Glutamatergic neuron (in vitro differentiated cells): ENCODE results near the gene WBP2NL. TPM values are rescaled to one million over a fixed set of nuclear protein-coding genes. Genes with fewer than 3 reads are reported as not detected.

ENCODE experiments used
- DNase-seq: peaks from one replicate; pipeline ENCODE4 v3.0.0; 2022
- H3K27ac Mint-ChIP-seq: one replicate; pipeline ENCODE4 v1.8.0; 2020; ENCODE audit warnings: mild to moderate bottlenecking, mixed read lengths, inconsistent platforms; ENCODE audit not compliant: unreplicated experiment
- H3K27me3 Mint-ChIP-seq: one replicate; pipeline ENCODE4 v1.8.0; 2020; ENCODE audit warnings: mild to moderate bottlenecking, moderate library complexity, mixed read lengths, inconsistent platforms; ENCODE audit not compliant: unreplicated experiment
- H3K36me3 Mint-ChIP-seq: one replicate; pipeline ENCODE4 v1.8.0; 2020; ENCODE audit warnings: mild to moderate bottlenecking, mixed read lengths, inconsistent platforms; ENCODE audit not compliant: unreplicated experiment
- H3K4me1 Mint-ChIP-seq: one replicate; pipeline ENCODE4 v1.8.0; 2020; ENCODE audit warnings: mild to moderate bottlenecking, low read depth, mixed read lengths, inconsistent platforms; ENCODE audit not compliant: unreplicated experiment
- H3K4me3 Mint-ChIP-seq: one replicate; pipeline ENCODE4 v1.8.0; 2020; ENCODE audit warnings: mild to moderate bottlenecking, mixed read lengths, inconsistent platforms; ENCODE audit not compliant: unreplicated experiment
- H3K9me3 Mint-ChIP-seq: one replicate; pipeline ENCODE4 v1.8.0; 2020; ENCODE audit warnings: mild to moderate bottlenecking, moderate library complexity, mixed read lengths, inconsistent platforms; ENCODE audit not compliant: unreplicated experiment
- CTCF ChIP-seq: fragments of 200-600 bp; sonication (generic); IDR thresholded peaks from one replicate; pipeline ENCODE4 v1.5.0; 2021; ENCODE audit not compliant: partially characterized antibody, unreplicated experiment
- total RNA-seq: library from RNA; stranded (reverse); fragmentation: NEBNext Ultra II Directional; extraction: Animal tissue kit (Norgen Biotek cat#: 25700); gene quantifications from one replicate; pipeline ENCODE4 v1.2.1, GENCODE V29; 2021; ENCODE audit not compliant: unreplicated experiment

Gene WBP2NL
- total RNA-seq, 1 donor from 2014 or later, result not detected

DNA sequence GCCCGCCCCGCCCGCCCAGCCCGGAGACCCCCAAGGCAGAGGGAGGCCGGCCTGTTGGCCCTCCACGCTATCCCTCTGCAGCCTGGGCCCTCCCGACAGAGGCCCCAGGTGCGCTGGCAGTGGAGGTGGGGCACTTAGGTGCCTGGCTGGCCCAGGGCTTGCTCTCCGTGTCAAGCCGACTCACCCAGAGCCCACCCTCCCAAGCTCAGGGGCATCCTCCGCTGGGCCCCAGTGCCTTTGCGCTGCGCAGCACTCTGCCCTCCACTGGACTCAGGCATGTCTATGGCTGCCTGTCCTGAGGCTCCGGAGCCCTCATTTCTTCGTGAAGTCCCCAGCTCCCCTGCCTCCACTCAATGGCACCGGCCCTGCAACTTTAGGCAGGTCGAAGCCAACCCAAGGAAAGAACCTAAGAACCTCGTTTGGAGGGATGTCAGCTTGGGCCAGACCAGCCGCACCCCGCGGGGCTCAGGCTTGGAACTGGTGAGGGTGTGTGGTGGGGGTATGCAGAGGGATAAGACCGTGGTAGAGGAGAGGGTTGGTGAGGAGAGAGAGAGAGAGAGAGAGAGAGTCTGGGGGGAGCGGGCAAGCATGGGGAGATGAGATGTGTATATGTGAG is 40.5 kb upstream of the WBP2NL start:
- Mint-ChIP-seq H3K27me3 (peaks cover 4% of the 10 kb centered on the region), H3K4me3 (no peak overlapping the region), H3K36me3 (no peaks in the 10 kb centered on the region), H3K4me1 (no peaks in the 10 kb centered on the region), H3K27ac (no peak overlapping the region), H3K9me3 (no peaks in the 10 kb centered on the region)
- peak; percentile 64 for TF ChIP-seq CTCF
- DNase-seq, result no peak

- no peak overlapping the region for H3K4me3 Mint-ChIP-seq
- no peak for TF ChIP-seq CTCF
- no peak overlapping the region for H3K27ac Mint-ChIP-seq
- no peak for DNase-seq
- H3K27me3 Mint-ChIP-seq, result peaks cover 6% of the 10 kb centered on the region
- no peaks in the 10 kb centered on the region for H3K36me3 Mint-ChIP-seq
- peaks cover 2% of the 10 kb centered on the region for H3K9me3 Mint-ChIP-seq
- H3K4me1 Mint-ChIP-seq, result peaks cover 5% of the 10 kb centered on the region
Measured at GRCh38 chr22:41963453-41964111, 35.0 kb upstream of the WBP2NL start.

DNA sequence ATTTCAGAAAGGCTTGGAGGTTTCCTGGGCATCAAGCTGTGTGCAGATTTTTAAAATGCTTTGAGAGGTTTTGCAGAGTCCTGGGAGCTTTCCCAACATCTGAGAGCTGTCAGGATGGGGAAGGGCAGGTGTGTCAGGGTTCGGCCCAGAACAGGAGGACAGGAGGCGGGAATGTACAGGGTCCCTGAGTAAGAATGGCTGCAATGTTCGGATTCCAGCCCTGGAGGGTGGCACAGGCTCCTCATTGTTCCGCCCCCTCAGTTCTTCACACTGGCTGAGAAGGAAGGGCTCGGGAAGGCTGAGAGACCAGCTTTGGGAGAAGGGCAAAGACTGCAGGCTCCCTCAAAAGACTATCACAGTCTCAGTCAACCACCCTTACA is 34.5 kb upstream of the WBP2NL start:
- no peak for TF ChIP-seq CTCF
- Mint-ChIP-seq H3K27ac (no peak overlapping the region), H3K27me3 (peaks cover 6% of the 10 kb centered on the region), H3K4me3 (no peak overlapping the region), H3K9me3 (peaks cover 2% of the 10 kb centered on the region), H3K36me3 (no peaks in the 10 kb centered on the region), H3K4me1 (peaks cover 5% of the 10 kb centered on the region)
- DNase-seq, result no peak

DNA sequence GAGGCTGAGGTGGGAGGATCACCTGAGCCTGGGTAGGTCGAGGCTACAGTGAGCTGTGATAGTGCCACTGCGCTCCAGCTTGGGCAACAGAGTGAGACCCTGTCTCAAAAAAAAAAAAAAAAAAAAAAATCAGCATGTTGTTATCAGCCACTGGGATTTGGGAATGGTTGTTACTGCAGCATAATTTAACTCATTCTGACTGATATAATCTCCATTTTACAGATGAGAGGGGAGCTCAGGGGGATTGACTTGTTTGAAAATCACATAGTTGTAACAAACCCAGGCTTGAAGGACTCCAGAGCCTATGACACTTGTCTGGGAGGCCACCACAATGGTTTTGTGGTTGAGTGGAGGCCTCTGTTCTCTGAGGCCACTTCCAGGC is 32.4 kb upstream of the WBP2NL start:
- H3K27me3 Mint-ChIP-seq, result peaks cover 6% of the 10 kb centered on the region
- H3K9me3 Mint-ChIP-seq, result peaks cover 5% of the 10 kb centered on the region
- H3K36me3 Mint-ChIP-seq, result no peaks in the 10 kb centered on the region
- no peak overlapping the region for H3K4me3 Mint-ChIP-seq
- TF ChIP-seq CTCF, result no peak
- no peak for DNase-seq
- no peak overlapping the region for H3K27ac Mint-ChIP-seq
- H3K4me1 Mint-ChIP-seq, result peaks cover 5% of the 10 kb centered on the region

- peaks cover 5% of the 10 kb centered on the region for H3K4me1 Mint-ChIP-seq
- H3K36me3 Mint-ChIP-seq, result no peaks in the 10 kb centered on the region
- H3K27me3 Mint-ChIP-seq, result peaks cover 5% of the 10 kb centered on the region
- H3K27ac Mint-ChIP-seq, result peak overlapping the region; percentile 22
- no peak overlapping the region for H3K4me3 Mint-ChIP-seq
- TF ChIP-seq CTCF, result no peak
- no peak for DNase-seq
- H3K9me3 Mint-ChIP-seq, result peaks cover 5% of the 10 kb centered on the region
Measured at GRCh38 chr22:41966607-41967240, 31.9 kb upstream of the WBP2NL start.
